Measurements from ENCODE around the gene FCER2. TPM values are rescaled to one million over a fixed set of nuclear protein-coding genes. Genes with fewer than 3 reads are reported as not detected.
"Not testable (repeated sequence)": the region's sequence is repeated elsewhere in the genome, so short reads cannot be mapped to it uniquely, and the experiment has no call there.

FCER2 gene
- polyA plus RNA-seq, 2 of the 4 experiments (the other 2 are of a cell fraction), result not detected

DNA sequence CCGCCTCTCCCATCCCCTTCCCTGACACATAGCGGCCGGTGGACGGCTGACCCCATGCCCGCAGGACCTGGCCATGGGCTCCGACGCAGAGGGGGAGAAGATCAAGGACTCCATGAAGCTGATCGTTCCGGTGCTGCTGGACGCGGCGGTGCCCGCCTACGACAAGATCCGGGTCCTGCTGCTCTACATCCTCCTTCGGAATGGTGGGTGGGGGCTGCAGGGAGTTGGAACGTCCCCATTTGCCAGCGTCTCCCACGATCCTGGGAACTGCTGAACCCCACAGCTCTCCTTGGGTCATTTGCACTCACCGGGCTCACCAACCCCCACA lies 57.4 kb downstream of the FCER2 start (continued):
- no peak for TF ChIP-seq FOSB (CRISPR knock-in tag; IDR thresholded peaks at IDR 0.05)

DNA sequence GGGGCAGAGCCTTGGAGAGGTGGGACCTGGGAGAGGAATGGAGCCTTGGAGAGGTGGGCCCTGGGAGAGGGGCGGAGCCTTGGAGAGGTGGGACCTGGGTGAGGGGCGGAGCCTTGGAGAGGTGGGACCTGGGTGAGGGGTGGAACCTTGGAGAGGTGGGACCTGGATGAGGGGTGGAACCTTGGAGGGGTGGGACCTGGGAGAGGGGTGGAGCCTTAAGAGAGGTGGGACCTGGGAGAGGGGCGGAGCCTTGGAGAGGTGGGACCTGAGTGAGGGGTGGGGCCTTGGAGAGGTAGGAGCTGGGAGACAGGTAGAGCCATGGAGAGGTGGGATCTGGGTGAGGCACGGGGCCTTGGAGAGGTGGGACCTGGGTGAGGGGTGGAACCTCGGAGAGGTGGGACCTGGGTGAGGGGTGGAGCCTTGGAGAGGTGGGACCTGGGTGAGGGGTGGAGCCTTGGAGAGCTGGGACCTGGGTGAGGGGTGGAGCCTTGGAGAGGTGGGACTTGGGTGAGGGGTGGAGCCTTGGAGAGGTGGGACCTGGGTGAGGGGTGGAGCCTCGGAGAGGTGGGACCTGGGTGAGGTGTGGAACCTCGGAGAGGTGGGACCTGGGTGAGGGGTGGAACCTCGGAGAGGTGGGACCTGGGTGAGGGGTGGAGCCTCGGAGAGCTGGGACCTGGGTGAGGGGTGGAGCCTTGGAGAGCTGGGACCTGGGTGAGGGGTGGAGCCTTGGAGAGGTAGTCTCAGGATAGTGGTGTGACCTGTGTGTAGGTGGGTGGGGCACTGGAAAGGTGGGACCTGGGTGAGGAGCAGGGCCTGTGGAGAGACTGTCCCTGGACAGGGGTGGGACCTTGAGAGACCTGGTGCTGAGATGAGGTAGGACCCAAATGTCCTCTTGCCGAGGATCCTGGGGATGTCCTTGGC lies 58.0 kb downstream of the FCER2 start:
- 77% methylated on average over 8 of the region's 10 CpGs for WGBS (ENCODE audit: missing lambda C conversion rate)
- H3K27ac ChIP-seq, H3K4me3 ChIP-seq, H3K4me1 ChIP-seq, POLR2A ChIA-PET, H3K4me2 ChIP-seq, ATAC-seq, H3K9me3 ChIP-seq, FAIRE-seq: not testable (repeated sequence)
- CTCF ChIA-PET, result interaction anchor here (1.3 to 1.9 kb wide), 4 partner anchors 7 to 76 kb away, joined by 3 to 9 read pairs (median 6); partner anchors contain the start of gene TRAPPC5
- DNase-seq (ENCODE audit: low read depth in 1 of 2, low spot score in 1 of 2), result peak in 1 of 2 experiments; percentile 57

GRCh38 chr19:7643031-7643415 lies 58.9 kb downstream of the FCER2 start:
- FAIRE-seq (no peak), DNase-seq (ENCODE audit: low read depth in 1 of 2, low spot score in 1 of 2) (no peak), ATAC-seq (no peak)
- Histone ChIP-seq H3K4me2 (no peak overlapping the region), H3K4me3 (no peak overlapping the region), H3K9me3 (no peaks in the 10 kb centered on the region), H3K4me1 (no peaks in the 10 kb centered on the region), H3K27ac (no peak overlapping the region)
- ChIA-PET POLR2A (no interaction called here), CTCF (interaction anchor here (1.7 to 1.9 kb wide), 3 partner anchors 8 to 36 kb away, joined by 3 to 9 read pairs (median 5); no protein-coding TSS in a partner anchor)
- TF ChIP-seq HEYL (CRISPR knock-in tag; IDR thresholded peaks at IDR 0.05) (no peak), ZC3H11A (IDR thresholded peaks at IDR 0.05) (no peak), POLR2A (IDR thresholded peaks at IDR 0.05; ENCODE audit: low read length) (no peak), ZSCAN20 (CRISPR knock-in tag; IDR thresholded peaks at IDR 0.05) (no peak), FOSL2 (IDR thresholded peaks at IDR 0.05) (no peak), FOSL2 (CRISPR knock-in tag; IDR thresholded peaks at IDR 0.05) (no peak), JUNB (IDR thresholded peaks at IDR 0.05) (no peak)
- WGBS (ENCODE audit: missing lambda C conversion rate), result 100% methylated on average over 4 of the region's 8 CpGs

DNA sequence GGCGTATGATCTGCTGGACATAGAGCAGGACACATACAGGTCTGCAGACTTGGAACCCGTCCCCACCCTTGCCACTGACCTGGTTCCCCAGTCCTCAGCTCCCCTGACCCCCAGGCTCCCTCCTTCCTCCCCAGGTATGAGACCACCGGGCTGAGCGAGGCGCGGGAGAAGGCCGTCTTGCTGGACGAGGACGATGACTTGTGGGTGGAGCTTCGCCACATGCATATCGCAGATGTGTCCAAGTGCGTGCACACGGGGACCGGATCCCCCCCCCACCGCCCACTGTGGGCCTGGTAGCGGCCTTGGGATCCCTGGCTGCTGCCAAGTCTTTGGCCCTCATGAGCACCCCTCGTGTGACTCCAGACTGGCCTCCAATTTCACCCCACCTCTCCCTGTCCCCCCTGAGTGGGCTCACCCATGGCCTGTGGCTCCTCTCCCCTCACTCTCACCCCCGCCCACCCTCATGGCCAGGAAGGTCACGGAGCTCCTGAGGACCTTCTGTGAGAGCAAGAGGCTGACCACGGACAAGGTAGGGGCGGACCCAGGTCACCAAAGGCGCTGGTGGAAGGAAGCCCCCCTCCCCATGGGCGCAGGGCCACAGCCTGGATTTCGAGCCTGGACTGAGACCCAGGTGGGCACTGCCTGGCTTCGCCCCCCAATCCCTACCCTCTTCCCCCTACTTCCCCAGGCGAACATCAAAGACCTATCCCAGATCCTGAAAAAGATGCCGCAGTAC lies 59.5 kb downstream of the FCER2 start:
- 95% methylated on average over 23 of the region's 27 CpGs for WGBS (ENCODE audit: missing lambda C conversion rate)

GRCh38 chr19:7641290-7642276 lies 60.3 kb downstream of the FCER2 start:
- POLR2A ChIA-PET, result no interaction called here
- no peak overlapping the region for H3K4me2 ChIP-seq
- FAIRE-seq (no peak), ATAC-seq (0 out of 6 replicates have a peak, but pooled peaks of 1 of the 2 experiments have one; percentile 9), DNase-seq (ENCODE audit: low read depth in 1 of 2, low spot score in 1 of 2) (peak in 1 of 2 experiments; percentile 26)
- no peaks in the 10 kb centered on the region for H3K9me3 ChIP-seq
- no peaks in the 10 kb centered on the region for H3K4me1 ChIP-seq
- H3K4me3 ChIP-seq, result no peak overlapping the region
- WGBS (ENCODE audit: missing lambda C conversion rate), result 88% methylated on average over 29 of the region's 43 CpGs
- no peak overlapping the region for H3K27ac ChIP-seq
- CTCF ChIA-PET, result interaction anchor here (0.6 to 1.9 kb wide), 5 partner anchors 10 to 73 kb away, joined by 3 to 9 read pairs (median 5); no protein-coding TSS in a partner anchor
- TF ChIP-seq KDM1A (IDR thresholded peaks at IDR 0.05; ENCODE audit: low read depth), result no peak
- no peak for TF ChIP-seq HOXB5 (CRISPR knock-in tag; IDR thresholded peaks at IDR 0.05)
- TF ChIP-seq, protein P1, sequence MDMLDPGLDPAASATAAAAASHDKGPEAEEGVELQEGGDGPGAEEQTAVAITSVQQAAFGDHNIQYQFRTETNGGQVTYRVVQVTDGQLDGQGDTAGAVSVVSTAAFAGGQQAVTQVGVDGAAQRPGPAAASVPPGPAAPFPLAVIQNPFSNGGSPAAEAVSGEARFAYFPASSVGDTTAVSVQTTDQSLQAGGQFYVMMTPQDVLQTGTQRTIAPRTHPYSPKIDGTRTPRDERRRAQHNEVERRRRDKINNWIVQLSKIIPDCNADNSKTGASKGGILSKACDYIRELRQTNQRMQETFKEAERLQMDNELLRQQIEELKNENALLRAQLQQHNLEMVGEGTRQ (IDR thresholded peaks at IDR 0.05), result no peak
- TF ChIP-seq RNF2 (IDR thresholded peaks at IDR 0.05; ENCODE audit: borderline replicate concordance, low read depth), result no peak
- TF ChIP-seq, protein P2, sequence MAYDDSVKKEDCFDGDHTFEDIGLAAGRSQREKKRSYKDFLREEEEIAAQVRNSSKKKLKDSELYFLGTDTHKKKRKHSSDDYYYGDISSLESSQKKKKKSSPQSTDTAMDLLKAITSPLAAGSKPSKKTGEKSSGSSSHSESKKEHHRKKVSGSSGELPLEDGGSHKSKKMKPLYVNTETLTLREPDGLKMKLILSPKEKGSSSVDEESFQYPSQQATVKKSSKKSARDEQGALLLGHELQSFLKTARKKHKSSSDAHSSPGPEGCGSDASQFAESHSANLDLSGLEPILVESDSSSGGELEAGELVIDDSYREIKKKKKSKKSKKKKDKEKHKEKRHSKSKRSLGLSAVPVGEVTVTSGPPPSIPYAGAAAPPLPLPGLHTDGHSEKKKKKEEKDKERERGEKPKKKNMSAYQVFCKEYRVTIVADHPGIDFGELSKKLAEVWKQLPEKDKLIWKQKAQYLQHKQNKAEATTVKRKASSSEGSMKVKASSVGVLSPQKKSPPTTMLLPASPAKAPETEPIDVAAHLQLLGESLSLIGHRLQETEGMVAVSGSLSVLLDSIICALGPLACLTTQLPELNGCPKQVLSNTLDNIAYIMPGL (CRISPR knock-in tag; IDR thresholded peaks at IDR 0.05; ENCODE audit: borderline replicate concordance), result no peak
- no peak for TF ChIP-seq CHD2 (IDR thresholded peaks at IDR 0.05; ENCODE audit: low read length, partially characterized antibody)
- TF ChIP-seq RFX5 (IDR thresholded peaks at IDR 0.05), result no peak
- no peak for TF ChIP-seq ESRRA (IDR thresholded peaks at IDR 0.05; ENCODE audit: borderline replicate concordance, low read length)
- no peak for TF ChIP-seq POLR2A (IDR thresholded peaks at IDR 0.05; ENCODE audit: low read length)
- TF ChIP-seq MAFK (IDR thresholded peaks at IDR 0.05; ENCODE audit: partially characterized antibody), result no peak
- no peak for TF ChIP-seq E2F6 (IDR thresholded peaks at IDR 0.05; ENCODE audit: borderline replicate concordance, low read depth)
- TF ChIP-seq CHD4 (IDR thresholded peaks at IDR 0.05; ENCODE audit: borderline replicate concordance), result no peak
- TF ChIP-seq FOXS1 (CRISPR knock-in tag; IDR thresholded peaks at IDR 0.05), result no peak

More for the DNA sequence above, 59.5 kb downstream of the FCER2 start:
- TF ChIP-seq HOXB13 (CRISPR knock-in tag; IDR thresholded peaks at IDR 0.05; ENCODE audit: low read depth), result no peak
- TF ChIP-seq NPAS2 (CRISPR knock-in tag; IDR thresholded peaks at IDR 0.05; ENCODE audit: borderline replicate concordance), result no peak
- no peak for TF ChIP-seq MAFK (IDR thresholded peaks at IDR 0.05; ENCODE audit: partially characterized antibody)
- POLR2A ChIA-PET, result no interaction called here
- no peak for FAIRE-seq
- H3K9me3 ChIP-seq, result no peaks in the 10 kb centered on the region
- no peaks in the 10 kb centered on the region for H3K4me1 ChIP-seq
- no peak for ATAC-seq
- H3K4me2 ChIP-seq, result no peak overlapping the region
- CTCF ChIA-PET, result interaction anchor here (0.9 to 1.9 kb wide), 4 partner anchors 9 to 37 kb away, joined by 3 to 9 read pairs (median 4); no protein-coding TSS in a partner anchor
- DNase-seq (ENCODE audit: low read depth in 1 of 2, low spot score in 1 of 2), result no peak
- no peak overlapping the region for H3K4me3 ChIP-seq
- no peak overlapping the region for H3K27ac ChIP-seq
